Mesendoderm (in vitro differentiated cells): Measurements from ENCODE around the gene MGARP.

Experiments used
- DNase-seq: peaks from one replicate; pipeline ENCODE4 v3.0.0; 2013
- H2AK5ac ChIP-seq: 2 replicates; pipeline ENCODE4 v1.6.1; 2013; ENCODE audit warnings: low read length, inconsistent platforms
- H2BK120ac ChIP-seq: 2 replicates; pipeline ENCODE4 v1.6.1; 2013; ENCODE audit warnings: low read depth, mild to moderate bottlenecking, low read length, moderate library complexity, mixed read lengths
- H2BK15ac ChIP-seq: replicated peaks from 2 replicates; pipeline ENCODE4 v1.6.1; 2013; ENCODE audit warnings: low read depth, mild to moderate bottlenecking, moderate library complexity
- H2BK5ac ChIP-seq: 2 replicates; pipeline ENCODE4 v1.6.1; 2013; ENCODE audit warnings: low read length, inconsistent platforms
- H3K18ac ChIP-seq: 2 replicates; pipeline ENCODE4 v1.6.1; 2013; ENCODE audit warnings: mild to moderate bottlenecking, low read length, mixed read lengths
- H3K23ac ChIP-seq: one replicate; pipeline ENCODE4 v1.6.1; 2013; ENCODE audit warnings: low read length
- H3K27ac ChIP-seq: 2 replicates; pipeline ENCODE4 v1.5.1; 2013; ENCODE audit warnings: low read depth, mild to moderate bottlenecking, inconsistent platforms, low read length, moderate library complexity
- H3K27me3 ChIP-seq: 2 replicates; pipeline ENCODE4 v1.6.1; 2013; ENCODE audit warnings: low read length, control low read depth, mild to moderate bottlenecking, inconsistent platforms; ENCODE audit not compliant: insufficient read depth, poor library complexity
- H3K36me3 ChIP-seq: 2 replicates; pipeline ENCODE4 v1.6.1; 2013; ENCODE audit warnings: low read length, inconsistent platforms; ENCODE audit not compliant: control insufficient read depth, insufficient read depth
- H3K4ac ChIP-seq: one replicate; pipeline ENCODE4 v1.6.1; 2013; ENCODE audit warnings: low read depth, mild to moderate bottlenecking, low read length, moderate library complexity
- H3K4me1 ChIP-seq: 2 replicates; pipeline ENCODE4 v1.6.1; 2013; ENCODE audit warnings: low read depth, low read length, inconsistent platforms; ENCODE audit not compliant: control insufficient read depth
- H3K4me2 ChIP-seq: 2 replicates; pipeline ENCODE4 v1.6.1; 2013; ENCODE audit warnings: low read length
- H3K4me3 ChIP-seq: 2 replicates; pipeline ENCODE4 v1.5.1; 2013; ENCODE audit warnings: mild to moderate bottlenecking, low read length
- H3K56ac ChIP-seq: one replicate; pipeline ENCODE4 v1.6.1; 2013; ENCODE audit warnings: low read length
- H3K79me1 ChIP-seq: 2 replicates; pipeline ENCODE4 v1.6.1; 2013; ENCODE audit warnings: low read length, inconsistent platforms
- H3K79me2 ChIP-seq: 2 replicates; pipeline ENCODE4 v1.6.1; 2013; ENCODE audit warnings: mild to moderate bottlenecking, low read length; ENCODE audit not compliant: control insufficient read depth, insufficient read depth
- H3K9ac ChIP-seq: 2 replicates; pipeline ENCODE4 v1.6.1; 2013; ENCODE audit warnings: low read length, inconsistent platforms
- H4K5ac ChIP-seq: one replicate; pipeline ENCODE4 v1.6.1; 2013; ENCODE audit warnings: low read length
- H4K8ac ChIP-seq: one replicate; pipeline ENCODE4 v1.6.1; 2013; ENCODE audit warnings: low read depth, mild to moderate bottlenecking, control low read depth, low read length, moderate library complexity
- WGBS: extraction: QIAGEN DNeasy Blood & Tissue Kit; methylation state at CpG from one replicate; pipeline ENCODE4 v1.1.7; 2013; ENCODE audit warnings: low lambda C conversion rate, missing lambda C conversion rate; ENCODE audit not compliant: insufficient coverage; ENCODE audit errors: extremely low coverage; 5-methylcytosine and 5-hydroxymethylcytosine counted together

MGARP gene

GRCh38 chr4:139247241-139247640 lies 32.8 kb downstream of the MGARP start:
- Histone ChIP-seq H3K4me1 (no peaks in the 10 kb centered on the region), H3K27me3 (no peaks in the 10 kb centered on the region), H3K4me3 (no peak overlapping the region), H3K18ac (no peak overlapping the region), H2AK5ac (no peak overlapping the region), H3K4ac (no peak overlapping the region), H2BK120ac (no peak overlapping the region), H4K5ac (no peak overlapping the region), H2BK5ac (no peak overlapping the region), H3K27ac (no peak overlapping the region), H3K9ac (no peak overlapping the region), H2BK15ac (no peak overlapping the region), H3K79me1 (no peaks in the 10 kb centered on the region), H4K8ac (no peak overlapping the region), H3K79me2 (no peaks in the 10 kb centered on the region), H3K4me2 (no peak overlapping the region), H3K56ac (no peak overlapping the region), H3K23ac (no peak overlapping the region), H3K36me3 (no peaks in the 10 kb centered on the region)
- no peak for DNase-seq

- H3K79me1 ChIP-seq: no peaks in the 10 kb centered on the region
- H4K5ac ChIP-seq: no peak overlapping the region
- H3K27me3 ChIP-seq: no peaks in the 10 kb centered on the region
- no peaks in the 10 kb centered on the region for H3K79me2 ChIP-seq
- H4K8ac ChIP-seq: no peak overlapping the region
- H3K4me3 ChIP-seq: no peak overlapping the region
- DNase-seq: no peak
- H3K27ac ChIP-seq: no peak overlapping the region
- no peak overlapping the region for H3K9ac ChIP-seq
- no CpG with 5 or more reads among the region's 3 CpGs for WGBS
- H2BK15ac ChIP-seq: no peak overlapping the region
- no peaks in the 10 kb centered on the region for H3K4me1 ChIP-seq
- H3K4me2 ChIP-seq: no peak overlapping the region
- H3K18ac ChIP-seq: no peak overlapping the region
- H3K23ac ChIP-seq: no peak overlapping the region
- H3K56ac ChIP-seq: no peak overlapping the region
- H3K36me3 ChIP-seq: no peaks in the 10 kb centered on the region
- H2BK5ac ChIP-seq: no peak overlapping the region
- H2AK5ac ChIP-seq: no peak overlapping the region
- H3K4ac ChIP-seq: no peak overlapping the region
- H2BK120ac ChIP-seq: no peak overlapping the region
These were observed 33.9 kb downstream of the MGARP start for GRCh38 chr4:139246166-139246565.

- Histone ChIP-seq H3K4me2 (no peak overlapping the region), H3K79me2 (no peaks in the 10 kb centered on the region), H3K4me1 (no peaks in the 10 kb centered on the region), H3K27me3 (no peaks in the 10 kb centered on the region), H2BK5ac (no peak overlapping the region), H2BK120ac (no peak overlapping the region), H3K79me1 (no peaks in the 10 kb centered on the region), H3K56ac (no peak overlapping the region), H3K27ac (no peak overlapping the region), H2AK5ac (no peak overlapping the region), H3K23ac (no peak overlapping the region), H3K4me3 (no peak overlapping the region), H4K8ac (no peak overlapping the region), H3K36me3 (no peaks in the 10 kb centered on the region), H3K9ac (no peak overlapping the region), H3K18ac (no peak overlapping the region), H2BK15ac (no peak overlapping the region), H3K4ac (no peak overlapping the region), H4K5ac (no peak overlapping the region)
- WGBS: no CpG with 5 or more reads among the region's 1 CpG
- no peak for DNase-seq
These were observed 34.4 kb downstream of the MGARP start for GRCh38 chr4:139245590-139245989.

GRCh38 chr4:139243448-139244365 lies 36.3 kb downstream of the MGARP start:
- Histone ChIP-seq H4K8ac (no peak overlapping the region), H3K4ac (no peak overlapping the region), H3K4me3 (no peak overlapping the region), H2BK15ac (no peak overlapping the region), H2AK5ac (no peak overlapping the region), H3K79me2 (no peaks in the 10 kb centered on the region), H3K9ac (no peak overlapping the region), H4K5ac (no peak overlapping the region), H3K23ac (no peak overlapping the region), H2BK120ac (no peak overlapping the region), H3K27me3 (no peaks in the 10 kb centered on the region), H3K4me2 (no peak overlapping the region), H3K36me3 (no peaks in the 10 kb centered on the region), H3K18ac (no peak overlapping the region), H3K79me1 (no peaks in the 10 kb centered on the region), H2BK5ac (no peak overlapping the region), H3K4me1 (no peaks in the 10 kb centered on the region), H3K27ac (no peak overlapping the region), H3K56ac (no peak overlapping the region)
- WGBS: no CpG with 5 or more reads among the region's 12 CpGs
- no peak for DNase-seq

- H3K27me3 ChIP-seq: no peaks in the 10 kb centered on the region
- no peak overlapping the region for H2AK5ac ChIP-seq
- H3K4me2 ChIP-seq: no peak overlapping the region
- no peak overlapping the region for H3K9ac ChIP-seq
- H3K23ac ChIP-seq: no peak overlapping the region
- no peak for DNase-seq
- H4K5ac ChIP-seq: no peak overlapping the region
- H2BK15ac ChIP-seq: no peak overlapping the region
- H3K4me1 ChIP-seq: no peaks in the 10 kb centered on the region
- no peak overlapping the region for H2BK5ac ChIP-seq
- no peak overlapping the region for H2BK120ac ChIP-seq
- no peak overlapping the region for H3K4me3 ChIP-seq
- H3K27ac ChIP-seq: no peak overlapping the region
- no peak overlapping the region for H3K4ac ChIP-seq
- no peaks in the 10 kb centered on the region for H3K79me1 ChIP-seq
- H3K56ac ChIP-seq: no peak overlapping the region
- H3K79me2 ChIP-seq: no peaks in the 10 kb centered on the region
- WGBS: no CpG with 5 or more reads among the region's 2 CpGs
- no peaks in the 10 kb centered on the region for H3K36me3 ChIP-seq
- H3K18ac ChIP-seq: no peak overlapping the region
- no peak overlapping the region for H4K8ac ChIP-seq
These were observed 37.4 kb downstream of the MGARP start for GRCh38 chr4:139242511-139243051.

- H2BK120ac ChIP-seq: no peak overlapping the region
- H3K36me3 ChIP-seq: no peaks in the 10 kb centered on the region
- no peaks in the 10 kb centered on the region for H3K79me2 ChIP-seq
- no peak overlapping the region for H2AK5ac ChIP-seq
- no peak overlapping the region for H2BK15ac ChIP-seq
- no peak overlapping the region for H3K27ac ChIP-seq
- no CpG with 5 or more reads among the region's 12 CpGs for WGBS
- H3K4me3 ChIP-seq: no peak overlapping the region
- no peaks in the 10 kb centered on the region for H3K27me3 ChIP-seq
- no peak overlapping the region for H3K18ac ChIP-seq
- H3K56ac ChIP-seq: no peak overlapping the region
- H4K5ac ChIP-seq: no peak overlapping the region
- H3K9ac ChIP-seq: no peak overlapping the region
- DNase-seq: no peak
- H3K79me1 ChIP-seq: no peaks in the 10 kb centered on the region
- H3K23ac ChIP-seq: no peak overlapping the region
- no peak overlapping the region for H2BK5ac ChIP-seq
- H3K4me1 ChIP-seq: no peaks in the 10 kb centered on the region
- H4K8ac ChIP-seq: no peak overlapping the region
- no peak overlapping the region for H3K4ac ChIP-seq
- H3K4me2 ChIP-seq: no peak overlapping the region
These were observed 38.3 kb downstream of the MGARP start for GRCh38 chr4:139241784-139242151.
